GM23338 (cell line): Measurements from ENCODE around the gene PSMB7. TPM values are rescaled to one million over a fixed set of nuclear protein-coding genes. Genes with fewer than 3 reads are reported as not detected.

ENCODE experiments used
- ATAC-seq: fragments of 200-7000 bp; cut with Tn5 transposase; 3 replicates; pipeline ENCODE4 v1.9.1; 2020
- DNase-seq: peaks from one replicate; pipeline ENCODE4 v3.0.0-alpha.2; 2015; ENCODE audit warnings: low spot score
- H2AFZ ChIP-seq: fragments of 200-600 bp; sonication (generic); 2 replicates; pipeline ENCODE4 v1.8.0; 2016; ENCODE audit warnings: antibody characterized with exemption, mild to moderate bottlenecking, moderate library complexity
- H3F3A ChIP-seq: fragments of 200-600 bp; sonication (generic); replicated peaks from 2 replicates; pipeline ENCODE4 v1.8.0; 2017; ENCODE audit warnings: antibody characterized with exemption, mixed run types, low read depth
- H3K27ac ChIP-seq: fragments of 200-600 bp; sonication (generic); 2 replicates; pipeline ENCODE4 v1.6.1; 2016; ENCODE audit warnings: low read depth
- H3K27me3 ChIP-seq: fragments of 200-600 bp; sonication (generic); 2 replicates; pipeline ENCODE4 v1.8.0; 2016; ENCODE audit warnings: mild to moderate bottlenecking, mixed run types, moderate library complexity; ENCODE audit not compliant: insufficient read depth
- H3K36me3 ChIP-seq: fragments of 200-600 bp; sonication (generic); 2 replicates; pipeline ENCODE4 v1.8.0; 2016; ENCODE audit warnings: mild to moderate bottlenecking; ENCODE audit not compliant: insufficient read depth
- H3K4me1 ChIP-seq: fragments of 200-600 bp; sonication (generic); 2 replicates; pipeline ENCODE4 v1.8.0; 2016; ENCODE audit warnings: mild to moderate bottlenecking, moderate library complexity; ENCODE audit not compliant: insufficient read depth
- H3K4me2 ChIP-seq: fragments of 200-600 bp; sonication (generic); 2 replicates; pipeline ENCODE4 v1.7.1; 2017; ENCODE audit warnings: mixed run types
- H3K4me3 ChIP-seq: fragments of 200-600 bp; sonication (generic); 2 replicates; pipeline ENCODE4 v1.6.1; 2016; ENCODE audit warnings: mixed run types
- H3K79me2 ChIP-seq: fragments of 200-600 bp; sonication (generic); replicated peaks from 2 replicates; pipeline ENCODE4 v1.8.0; 2017; ENCODE audit warnings: mild to moderate bottlenecking; ENCODE audit not compliant: insufficient read depth
- H3K9me2 ChIP-seq: fragments of 200-600 bp; sonication (generic); 2 replicates; pipeline ENCODE4 v1.8.0; 2017; ENCODE audit not compliant: insufficient read depth
- H4K20me1 ChIP-seq: fragments of 200-600 bp; sonication (generic); replicated peaks from 2 replicates; pipeline ENCODE4 v1.8.0; 2017; ENCODE audit warnings: mild to moderate bottlenecking; ENCODE audit not compliant: insufficient read depth
- H3K27ac Mint-ChIP-seq: 2 replicates; pipeline ENCODE4 v1.8.0; 2020; ENCODE audit warnings: inconsistent platforms, mild to moderate bottlenecking, moderate library complexity, mixed read lengths
- H3K27me3 Mint-ChIP-seq: 3 replicates; pipeline ENCODE4 v1.8.0; 2022; ENCODE audit warnings: low read depth, mild to moderate bottlenecking, moderate library complexity, mixed read lengths, inconsistent platforms; ENCODE audit not compliant: insufficient read depth, poor library complexity
- H3K36me3 Mint-ChIP-seq: 3 replicates; pipeline ENCODE4 v1.8.0; 2021; ENCODE audit warnings: low read depth, mild to moderate bottlenecking, inconsistent platforms, moderate library complexity, mixed read lengths
- H3K4me1 Mint-ChIP-seq: 3 replicates; pipeline ENCODE4 v1.8.0; 2020; ENCODE audit warnings: mild to moderate bottlenecking, inconsistent platforms, mixed read lengths
- H3K4me3 Mint-ChIP-seq: 3 replicates; pipeline ENCODE4 v1.8.0; 2021; ENCODE audit warnings: moderate library complexity, mild to moderate bottlenecking, inconsistent platforms, mixed read lengths
- H3K9me3 Mint-ChIP-seq: 3 replicates; pipeline ENCODE4 v1.8.0; 2020; ENCODE audit warnings: moderate library complexity, mild to moderate bottlenecking, inconsistent platforms, mixed read lengths
- CREB1 ChIP-seq: fragments of 250-450 bp; sonication (Bioruptor Pico); IDR thresholded peaks from 2 replicates; pipeline ENCODE4 v1.5.0; 2020; ENCODE audit warnings: low read depth, mild to moderate bottlenecking, moderate library complexity
- CTCF ChIP-seq, 2 experiments: fragments of 200-600 bp in 1 of 2; sonication (generic) in 1 of 2; conservative IDR thresholded peaks; 2 replicates each; pipeline versions ENCODE4 v1.5.1 to v1.6.1; 2016 to 2017; ENCODE audit warnings: antibody characterized with exemption in 2 of 2, low read depth in 2 of 2, mild to moderate bottlenecking in 2 of 2, moderate library complexity in 1 of 2
- ETS1 ChIP-seq: IDR thresholded peaks from 2 replicates; pipeline ENCODE4 v1.6.1; 2016; ENCODE audit warnings: antibody characterized with exemption
- EZH2 ChIP-seq: fragments of 200-600 bp; sonication (generic); IDR thresholded peaks from one replicate; pipeline ENCODE4 v1.8.0; 2017; ENCODE audit warnings: antibody characterized with exemption, mild to moderate bottlenecking, low read depth; ENCODE audit not compliant: unreplicated experiment
- EZH2phosphoT487 ChIP-seq: fragments of 200-600 bp; sonication (generic); IDR thresholded peaks from one replicate; pipeline ENCODE4 v1.8.1; 2018; ENCODE audit warnings: antibody characterized with exemption; ENCODE audit not compliant: unreplicated experiment
- JUNB ChIP-seq: IDR thresholded peaks from one replicate; pipeline ENCODE4 v1.6.1; 2016; ENCODE audit warnings: antibody characterized with exemption; ENCODE audit not compliant: unreplicated experiment
- NANOG ChIP-seq: IDR thresholded peaks from 2 replicates; pipeline ENCODE4 v1.6.1; 2016; ENCODE audit warnings: antibody characterized with exemption, borderline replicate concordance
- POLR2AphosphoS5 ChIP-seq: IDR thresholded peaks from 2 replicates; pipeline ENCODE4 v1.6.1; 2016; ENCODE audit warnings: antibody characterized with exemption, low read depth
- REST ChIP-seq: IDR thresholded peaks from one replicate; pipeline ENCODE4 v1.6.1; 2018; ENCODE audit warnings: antibody characterized with exemption; ENCODE audit not compliant: unreplicated experiment
- STAT1 ChIP-seq: IDR thresholded peaks from one replicate; pipeline ENCODE4 v1.6.1; 2016; ENCODE audit warnings: antibody characterized with exemption; ENCODE audit not compliant: unreplicated experiment
- ZNF114 ChIP-seq: fragments of 250-450 bp; sonication (Bioruptor Pico); IDR thresholded peaks from 2 replicates; pipeline ENCODE4 v1.5.0; 2020; ENCODE audit warnings: mild to moderate bottlenecking, moderate library complexity
- ZNF331 ChIP-seq: fragments of 250-450 bp; sonication (Bioruptor Pico); IDR thresholded peaks from 2 replicates; pipeline ENCODE4 v1.5.0; 2020; ENCODE audit warnings: low read depth, mild to moderate bottlenecking, moderate library complexity
- ZNF462 ChIP-seq: fragments of 250-450 bp; sonication (Bioruptor Pico); IDR thresholded peaks from 2 replicates; pipeline ENCODE4 v1.5.0; 2020; ENCODE audit warnings: mild to moderate bottlenecking, moderate library complexity
- polyA plus RNA-seq: library from polyadenylated mRNA; unstranded; fragments of >200 nt; fragmentation: Nextera tagmentation; extraction: Ambion mirVana; gene quantifications from 2 replicates; pipeline ENCODE4 v1.2.1, GENCODE V29; 2016
- total RNA-seq: library from RNA; depleted of rRNA; stranded (reverse); fragments of >200 nt; shearing (Covaris generic); gene quantifications from 2 replicates; pipeline ENCODE4 v1.2.3, GENCODE V29; 2014

Gene PSMB7
- total and polyA plus RNA-seq, 2 experiments from 2014 or later = 255 to 268 TPM

GRCh38 chr9:124308606-124309491, 106.4 kb downstream of the PSMB7 start:
- no peaks in the 10 kb centered on the region for H3K9me2 ChIP-seq
- no peak overlapping the region for H3K4me3 Mint-ChIP-seq
- no peak overlapping the region for H3K27ac Mint-ChIP-seq
- ATAC-seq = no peak
- no peaks in the 10 kb centered on the region for H3K79me2 ChIP-seq
- no peak overlapping the region for H3K27ac ChIP-seq
- H3K4me1 ChIP-seq = no peaks in the 10 kb centered on the region
- H3K27me3 Mint-ChIP-seq = peaks cover 6% of the 10 kb centered on the region
- no peak overlapping the region for H2AFZ ChIP-seq
- no peaks in the 10 kb centered on the region; the same call in 2 of the 3 replicates for H3K9me3 Mint-ChIP-seq
- no peaks in the 10 kb centered on the region; the same call in 2 of the 3 replicates for H3K4me1 Mint-ChIP-seq
- H4K20me1 ChIP-seq = no peaks in the 10 kb centered on the region
- no peaks in the 10 kb centered on the region for H3K27me3 ChIP-seq
- H3K36me3 ChIP-seq = no peaks in the 10 kb centered on the region
- no peak overlapping the region for H3K4me2 ChIP-seq
- DNase-seq = no peak
- no peak for TF ChIP-seq ETS1
- TF ChIP-seq STAT1 = no peak
- no peak for TF ChIP-seq NANOG
- no peak for TF ChIP-seq POLR2AphosphoS5
- no peak for TF ChIP-seq ZNF462 (CRISPR knock-in tag)
- no peak for TF ChIP-seq ZNF114
- no peak for TF ChIP-seq JUNB
- no peak for TF ChIP-seq EZH2
- no peak for TF ChIP-seq ZNF331 (CRISPR knock-in tag)
- no peak for TF ChIP-seq CTCF (conservative IDR thresholded peaks at IDR 0.05; ENCODE audit: low read depth in 2 of 2)
- no peak for TF ChIP-seq REST
- no peak for TF ChIP-seq EZH2phosphoT487
- TF ChIP-seq CREB1 (CRISPR knock-in tag) = no peak
- H3K36me3 Mint-ChIP-seq = no peaks in the 10 kb centered on the region
- no peak overlapping the region for H3K4me3 ChIP-seq
- no peaks in the 10 kb centered on the region for H3F3A ChIP-seq
